Measurements from ENCODE around the gene ZFP36L1.

GRCh38 chr14:68816943-68817430, 24.1 kb upstream of the ZFP36L1 start:
- TF ChIP-seq EZH2 (IDR thresholded peaks at IDR 0.05) (no peak), POLR2AphosphoS5 (IDR thresholded peaks at IDR 0.05; ENCODE audit: borderline replicate concordance, low read depth, low read length) (no peak), FOXP2 (optimal IDR thresholded peaks at IDR 0.05; ENCODE audit: control extremely low read depth, extremely low read length, insufficient read depth) (no peak)

Data from SK-N-MC (cell line).